T47D (cell line): ENCODE measurements around the gene STMN3.

Experiments used
- DNase-seq, 2 experiments: peaks; one replicate each; pipeline versions ENCODE4 v3.0.0 to v3.0.0-alpha.2; 2011 to 2012; ENCODE audit warnings: low read depth in 1 of 2, low spot score in 1 of 2
- JUND ChIP-seq: IDR thresholded peaks from 2 replicates; pipeline ENCODE4 v1.6.1; 2012; ENCODE audit warnings: low read depth
- in situ Hi-C: cut with HindIII; loops from 2 replicates; pipeline ENCODE4 v1.10.0; 2016; ENCODE audit warnings: low sequenced_read_pairs, low pct_unique_long_range_greater_than_20kb

Gene STMN3

GRCh38 chr20:63696306-63696627 is 43.0 kb upstream of the STMN3 start:
- in situ Hi-C loops: no loop called here
- DNase-seq: no peak
- TF ChIP-seq JUND: no peak

- no peak for DNase-seq
- in situ Hi-C loops: no loop called here
- TF ChIP-seq JUND: no peak
These were observed 42.4 kb upstream of the STMN3 start for GRCh38 chr20:63695424-63696305.

DNA sequence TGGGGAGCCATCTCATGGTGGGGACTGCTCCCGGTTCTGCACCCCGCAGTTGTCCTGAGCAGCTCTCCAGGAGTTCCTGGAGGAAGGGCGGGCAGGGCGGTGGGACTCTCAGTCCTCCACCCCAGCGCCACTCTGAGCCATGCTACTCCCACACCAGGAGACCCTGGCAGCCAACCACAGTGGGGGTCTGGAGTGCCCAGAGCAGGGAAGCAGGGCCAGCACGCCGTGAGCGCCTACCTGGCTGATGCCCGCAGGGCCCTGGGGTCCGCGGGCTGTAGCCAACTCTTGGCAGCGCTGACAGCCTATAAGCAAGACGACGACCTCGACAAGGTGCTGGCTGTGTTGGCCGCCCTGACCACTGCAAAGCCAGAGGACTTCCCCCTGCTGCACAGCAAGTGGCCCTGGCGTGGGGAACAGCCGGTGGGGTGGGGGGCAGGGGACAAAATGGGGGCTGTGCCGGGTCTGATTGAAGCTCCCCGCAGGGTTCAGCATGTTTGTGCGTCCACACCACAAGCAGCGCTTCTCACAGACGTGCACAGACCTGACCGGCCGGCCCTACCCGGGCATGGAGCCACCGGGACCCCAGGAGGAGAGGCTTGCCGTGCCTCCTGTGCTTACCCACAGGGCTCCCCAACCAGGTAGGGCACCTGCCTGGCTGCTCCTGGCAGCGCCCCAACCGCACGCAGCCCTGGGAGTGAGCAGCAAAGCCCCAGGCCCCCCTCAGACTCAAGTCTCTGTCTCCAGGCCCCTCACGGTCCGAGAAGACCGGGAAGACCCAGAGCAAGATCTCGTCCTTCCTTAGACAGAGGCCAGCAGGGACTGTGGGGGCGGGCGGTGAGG is 41.6 kb upstream of the STMN3 start:
- DNase-seq: no peak
- no peak for TF ChIP-seq JUND
- in situ Hi-C loops: no loop called here

- in situ Hi-C loops: no loop called here
- TF ChIP-seq JUND: no peak
- no peak for DNase-seq
These were observed 40.7 kb upstream of the STMN3 start for GRCh38 chr20:63693733-63694583.

DNA sequence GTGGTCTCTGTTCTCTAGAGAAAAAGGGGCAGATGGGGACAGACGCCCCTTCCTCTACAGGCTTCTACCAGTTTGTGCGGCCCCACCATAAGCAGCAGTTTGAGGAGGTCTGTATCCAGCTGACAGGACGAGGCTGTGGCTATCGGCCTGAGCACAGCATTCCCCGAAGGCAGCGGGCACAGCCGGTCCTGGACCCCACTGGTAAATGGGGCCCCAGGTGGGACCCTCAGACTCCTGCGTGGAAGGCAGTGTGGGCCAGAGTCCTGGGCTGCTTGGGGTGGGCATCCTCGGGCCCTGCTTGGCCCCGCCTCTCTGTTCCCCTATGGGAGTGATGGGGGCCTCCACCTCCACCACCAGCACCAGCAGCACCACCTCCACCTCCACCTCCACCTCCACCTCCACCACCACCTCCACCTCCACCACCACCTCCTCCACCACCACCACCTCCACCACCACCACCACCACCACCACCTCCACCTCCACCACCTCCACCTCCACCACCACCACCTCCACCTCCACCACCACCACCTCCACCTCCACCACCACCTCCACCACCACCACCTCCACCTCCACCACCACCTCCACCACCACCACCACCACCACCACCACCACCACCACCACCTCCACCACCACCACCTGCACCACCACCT is 40.0 kb upstream of the STMN3 start:
- no peak for DNase-seq
- in situ Hi-C loops: no loop called here
- no peak for TF ChIP-seq JUND

DNA sequence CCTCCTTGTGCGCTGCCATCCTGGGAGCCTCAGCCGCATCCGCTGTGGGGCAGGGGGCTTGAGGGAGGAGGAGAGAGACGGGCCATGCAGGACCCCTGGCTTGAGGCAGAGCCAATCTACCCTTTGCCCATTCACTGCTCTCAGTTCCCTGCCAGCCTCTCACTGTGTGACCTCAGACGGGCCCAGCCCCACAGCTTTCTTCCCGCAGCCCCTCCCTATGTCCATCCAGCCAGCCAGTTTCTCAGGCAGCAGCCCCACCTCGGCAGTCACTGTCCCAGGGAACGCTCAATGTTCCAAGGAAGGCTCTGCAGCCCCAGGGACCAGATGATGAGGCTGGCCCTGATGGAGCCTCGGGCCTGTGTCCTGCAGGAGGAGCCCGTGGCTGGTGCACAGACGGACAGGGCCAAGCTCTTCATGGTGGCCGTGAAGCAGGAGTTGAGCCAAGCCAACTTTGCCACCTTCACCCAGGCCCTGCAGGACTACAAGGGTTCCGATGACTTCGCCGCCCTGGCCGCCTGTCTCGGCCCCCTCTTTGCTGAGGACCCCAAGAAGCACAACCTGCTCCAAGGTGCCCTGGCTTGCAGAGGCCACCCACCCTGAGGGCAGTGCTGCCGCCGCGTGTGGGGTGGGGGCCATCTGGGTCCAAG is 39.3 kb upstream of the STMN3 start:
- in situ Hi-C loops: no loop called here
- no peak for TF ChIP-seq JUND
- peak in 1 of 2 experiments; percentile 45 for DNase-seq

GRCh38 chr20:63691711-63692435 is 38.6 kb upstream of the STMN3 start:
- no peak for DNase-seq
- in situ Hi-C loops: no loop called here
- TF ChIP-seq JUND: no peak

DNA sequence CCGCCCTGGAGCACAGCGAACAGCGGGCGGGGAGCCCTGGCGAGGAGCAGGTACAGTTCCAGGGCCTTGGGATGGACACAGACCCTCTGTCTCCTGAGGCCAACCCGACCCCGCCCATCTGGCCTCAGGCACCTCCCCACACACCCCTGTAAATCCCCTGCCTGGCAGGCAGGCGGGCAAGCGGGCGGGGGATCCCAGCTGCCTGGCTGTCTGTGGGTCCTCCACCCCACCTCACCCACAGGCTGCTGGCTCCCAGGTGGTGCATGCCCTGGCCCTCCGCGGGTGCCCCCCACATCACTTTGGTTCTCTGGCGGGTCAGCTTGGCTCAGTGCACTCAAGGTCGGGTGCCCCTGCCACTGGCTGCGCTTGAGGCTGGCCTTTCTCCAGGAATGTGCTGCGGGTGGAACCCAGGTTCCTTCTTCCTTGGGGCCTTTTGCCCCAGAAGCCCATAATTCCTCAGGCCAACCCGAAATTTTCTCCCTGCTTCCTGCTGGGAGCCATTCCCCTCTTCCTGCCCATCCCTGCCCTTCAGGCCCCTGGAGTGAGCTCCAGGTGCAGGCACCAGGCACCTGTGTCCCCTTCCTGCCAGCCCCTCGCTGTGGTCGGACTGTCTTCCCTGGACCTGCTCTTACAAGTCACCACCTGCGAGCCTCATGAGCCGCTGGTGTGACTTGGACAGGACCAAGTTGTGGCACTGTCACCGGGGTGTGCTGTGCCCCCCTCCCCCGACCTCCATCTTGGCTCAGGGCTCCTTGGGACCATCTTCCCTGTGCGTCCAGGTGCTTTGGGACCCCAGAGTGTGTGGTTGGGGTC is 37.9 kb upstream of the STMN3 start:
- in situ Hi-C loops: no loop called here
- DNase-seq: no peak
- TF ChIP-seq JUND: no peak

DNA sequence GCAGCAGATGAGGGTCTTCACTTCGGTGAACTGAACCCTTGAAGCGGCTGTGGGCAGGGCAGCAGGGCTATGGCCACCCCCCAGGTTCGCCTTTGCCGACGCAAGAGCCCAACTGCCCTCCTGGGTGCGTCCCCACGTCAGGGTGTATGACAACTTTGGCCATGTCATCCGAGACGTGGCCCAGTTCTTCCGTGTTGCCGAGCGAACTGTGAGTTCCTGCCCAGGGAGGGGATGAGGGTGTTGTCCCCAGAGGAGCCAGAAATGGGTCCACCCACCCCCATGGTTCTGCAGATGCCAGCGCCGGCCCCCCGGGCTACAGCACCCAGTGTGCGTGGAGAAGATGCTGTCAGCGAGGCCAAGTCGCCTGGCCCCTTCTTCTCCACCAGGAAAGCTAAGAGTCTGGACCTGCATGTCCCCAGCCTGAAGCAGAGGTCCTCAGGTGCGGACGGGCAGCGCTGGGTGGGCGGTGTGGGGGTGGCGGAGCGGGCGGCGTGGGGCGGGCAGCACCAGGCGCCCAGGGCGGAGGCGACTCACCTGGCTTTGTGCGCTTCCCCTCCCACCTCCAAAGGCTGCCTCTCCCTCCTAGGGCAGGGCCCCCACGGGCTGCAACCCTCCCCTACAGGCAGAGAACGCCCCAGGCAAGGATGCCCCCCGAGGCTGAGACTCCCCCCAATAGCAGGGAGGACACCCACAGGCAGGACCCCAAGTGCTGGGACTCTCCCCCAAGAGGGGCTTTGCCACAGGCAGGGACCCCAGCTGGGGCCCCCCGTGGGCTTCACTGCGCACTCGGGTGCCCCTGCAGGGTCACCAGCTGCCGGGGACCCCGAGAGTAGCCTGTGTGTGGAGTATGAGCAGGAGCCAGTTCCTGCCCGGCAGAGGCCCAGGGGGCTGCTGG is 37.0 kb upstream of the STMN3 start:
- no peak for DNase-seq
- in situ Hi-C loops: no loop called here
- TF ChIP-seq JUND: no peak
